NCI-H82 (cell line): ENCODE results near the gene PHACTR1.
"Not testable (repeated sequence)": the region's sequence is repeated elsewhere in the genome, so short reads cannot be mapped to it uniquely, and the experiment has no call there.

Source experiments
- DNase-seq: peaks from one replicate; lab custom pipeline; 2025; lab: John Stamatoyannopoulos, UW

The PHACTR1 gene

GRCh38 chr6:12903246-12903645 lies 186.7 kb downstream of the PHACTR1 start:
- DNase-seq = no peak

GRCh38 chr6:12909833-12910232 lies 193.3 kb downstream of the PHACTR1 start:
- DNase-seq = peak; percentile 96

- peak; percentile 67 for DNase-seq
These were observed 194.9 kb downstream of the PHACTR1 start for GRCh38 chr6:12911427-12911826.

- no peak for DNase-seq
These were observed 196.6 kb downstream of the PHACTR1 start for GRCh38 chr6:12913201-12913600.

GRCh38 chr6:12916006-12916405 lies 199.4 kb downstream of the PHACTR1 start:
- no peak for DNase-seq

- no peak for DNase-seq
These were observed 200.0 kb downstream of the PHACTR1 start for GRCh38 chr6:12916420-12917136.

- no peak for DNase-seq
These were observed 204.9 kb downstream of the PHACTR1 start for GRCh38 chr6:12921467-12921866.

- DNase-seq = no peak
These were observed 207.2 kb downstream of the PHACTR1 start for GRCh38 chr6:12923644-12924235.

- DNase-seq = no peak
These were observed 208.3 kb downstream of the PHACTR1 start for GRCh38 chr6:12924911-12925310.

- no peak for DNase-seq
These were observed 211.2 kb downstream of the PHACTR1 start for GRCh38 chr6:12927746-12928145.

- no peak for DNase-seq
These were observed 213.1 kb downstream of the PHACTR1 start for GRCh38 chr6:12929678-12930077.

GRCh38 chr6:12931639-12932038 lies 215.1 kb downstream of the PHACTR1 start:
- no peak for DNase-seq

- DNase-seq = no peak
These were observed 219.1 kb downstream of the PHACTR1 start for GRCh38 chr6:12935637-12936036.

GRCh38 chr6:12937971-12938370 lies 221.4 kb downstream of the PHACTR1 start:
- DNase-seq = no peak

- no peak for DNase-seq
These were observed 222.7 kb downstream of the PHACTR1 start for GRCh38 chr6:12939314-12939713.

GRCh38 chr6:12941422-12941821 lies 224.9 kb downstream of the PHACTR1 start:
- DNase-seq = no peak

GRCh38 chr6:12943549-12943948 lies 227.0 kb downstream of the PHACTR1 start:
- DNase-seq = no peak

GRCh38 chr6:12944001-12944400 lies 227.4 kb downstream of the PHACTR1 start:
- DNase-seq = peak; percentile 23

- not testable (repeated sequence) for DNase-seq
These were observed 228.0 kb downstream of the PHACTR1 start for GRCh38 chr6:12944528-12944927.

GRCh38 chr6:12947151-12947871 lies 230.7 kb downstream of the PHACTR1 start:
- DNase-seq = no peak

GRCh38 chr6:12947967-12948366 lies 231.4 kb downstream of the PHACTR1 start:
- peak; percentile 3 for DNase-seq

GRCh38 chr6:12950976-12951375 lies 234.4 kb downstream of the PHACTR1 start:
- DNase-seq = no peak

GRCh38 chr6:12951415-12951814 lies 234.8 kb downstream of the PHACTR1 start:
- DNase-seq = no peak
